ENCODE measurements around the gene OXA1L.

GRCh38 chr14:22772725-22773124 is 6.2 kb downstream of the OXA1L start:
- TF ChIP-seq POLR2A (IDR thresholded peaks at IDR 0.05): no peak
- no peak for TF ChIP-seq CTCF (IDR thresholded peaks at IDR 0.05)
